Adrenal gland (tissue), 12 donors: ENCODE measurements around the gene ZNF398. TPM values are rescaled to one million over a fixed set of nuclear protein-coding genes. Genes with fewer than 3 reads are reported as not detected.

Experiments
- DNase-seq, 7 donors: peaks; one replicate each; pipeline ENCODE4 v3.0.0-alpha.2; 2019 to 2020
- H3K27ac ChIP-seq, 5 donors: fragments of 200-600 bp; sonication (generic) in 4 of 5; 1 replicate in 3 of 5; 2 replicates in 2 of 5; pipeline versions ENCODE4 v1.5.1 to v1.8.0; 2016 to 2020; ENCODE audit warnings: mild to moderate bottlenecking in 1 of 5
- H3K27me3 ChIP-seq: fragments of 200-600 bp; 2 replicates; pipeline ENCODE4 v1.8.0; 2021
- H3K36me3 ChIP-seq, 2 donors: fragments of 200-600 bp; replicated peaks in 1 of 2; 1 replicate in 1 of 2; 2 replicates in 1 of 2; pipeline versions ENCODE4 v1.5.1 to v1.8.0; 2018 to 2022
- H3K4me1 ChIP-seq, 2 donors: fragments of 200-600 bp; replicated peaks in 1 of 2; 1 replicate in 1 of 2; 2 replicates in 1 of 2; pipeline versions ENCODE4 v1.5.1 to v1.8.0; 2018 to 2021
- H3K4me3 ChIP-seq, 4 donors: fragments of 200-600 bp; sonication (generic) in 3 of 4; one replicate each; pipeline ENCODE4 v1.5.1; 2016 to 2018
- H3K9me3 ChIP-seq, 3 donors: fragments of 200-600 bp; sonication (generic) in 1 of 3; replicated peaks in 1 of 3; 1 replicate in 2 of 3; 2 replicates in 1 of 3; pipeline versions ENCODE4 v1.5.1 to v1.8.0; 2016 to 2021
- CTCF ChIP-seq, 6 experiments: fragments of 450-650 bp in 4 of 6; fragments of 200-600 bp in 2 of 6; sonication (generic) in 1 of 6; IDR thresholded peaks; 1 replicate in 5 of 6; 2 replicates in 1 of 6; pipeline versions ENCODE4 v1.5.1 to v1.8.0; 2016 to 2021; ENCODE audit warnings: antibody characterized with exemption in 6 of 6, mild to moderate bottlenecking in 2 of 6, moderate library complexity in 1 of 6
- POLR2A ChIP-seq, 2 donors: fragments of 450-650 bp; IDR thresholded peaks; one replicate each; pipeline ENCODE4 v1.6.1; 2017; ENCODE audit warnings: antibody characterized with exemption in 2 of 2, mild to moderate bottlenecking in 2 of 2, moderate library complexity in 1 of 2
- WGBS, 4 donors: extraction: QIAGEN DNeasy Blood & Tissue Kit in 2 of 4; methylation state at CpG; one replicate each; pipeline versions ENCODE4 v1.1.5 to v1.1.7; 2013 to 2017; 5-methylcytosine and 5-hydroxymethylcytosine counted together
- intact Hi-C, 2 donors: fragments of 100-400 bp; cut with DNase I; formaldehyde crosslinking; loops; one replicate each; pipeline versions ENCODE4 v1.14.1 to v1.15.0; 2022 to 2023
- polyA plus RNA-seq, 3 donors: library from polyadenylated mRNA; stranded (reverse); fragments of 200-250 nt in 2 of 3; fragments of 350-450 nt in 1 of 3; fragmentation: Illumina TruSeq in 1 of 3; extraction: RNeasy Lipid Tissue Mini Kit (QIAGEN cat#74804) in 1 of 3; gene quantifications; one replicate each; pipeline ENCODE4 v1.2.3, GENCODE V29; 2013 to 2014
- total RNA-seq, 9 donors: library from RNA; depleted of rRNA in 4 of 9; stranded (reverse); fragments of >200 nt in 4 of 9; fragments of 120-200 nt in 1 of 9; fragmentation: NEBNext Ultra II Directional in 1 of 9; extraction: Animal tissue kit (Norgen Biotek cat#: 25700) in 1 of 9; gene quantifications; one replicate each; pipeline versions ENCODE4 v1.1.0 to v1.2.4, GENCODE V29; 2013 to 2023
- donor health status: healthy with polysubstance abuse.
- donor health status: Bipolar disorder and iron deficiency.
- donor health status: DM: yes; HTN: yes; CAD: no.
- donor health status: DM: no; HTN: no; CAD: no.
- donor health status: DM: no; HTN: no; CAD: no.
- donor health status: DM: yes; HTN: yes; CAD: no.

ZNF398 gene
- total and polyA plus RNA-seq, 12 donors, result 2.0 to 18.7 (median 12.5) TPM

- Histone ChIP-seq H3K27me3 (no peaks in the 10 kb centered on the region), H3K27ac (peak overlapping the region; percentile 81 to 96 (median 92)), H3K9me3 (no peaks in the 10 kb centered on the region), H3K4me3 (peak overlapping the region; percentile 58 to 93 (median 75)), H3K4me1 (peaks cover 7 to 16% of the 10 kb centered on the region in 2 donors), H3K36me3 (peaks cover 0 to 4% of the 10 kb centered on the region in 2 donors)
- WGBS, 4 donors, result 2 to 8% (median 5%) methylated on average over 13 to 21 of the region's 21 CpGs
- peak in 2 of 7 donors; percentile 26 to 69 for DNase-seq
- TF ChIP-seq POLR2A (IDR thresholded peaks at IDR 0.05) (no peak), CTCF (IDR thresholded peaks at IDR 0.05) (no peak)
- intact Hi-C loops, result no loop called here
Measured at GRCh38 chr7:149125189-149125862, 21.9 kb upstream of the ZNF398 start.

GRCh38 chr7:149125863-149126661, 21.2 kb upstream of the ZNF398 start, which contains the start of gene ZNF425:
ZNF425 (minus strand) TSS chr7:149126324; CDS start chr7:149126213, 111 bp downstream.
- DNase-seq, result peak; percentile 88 to 93 (median 92)
- H3K4me3 ChIP-seq, result peak within 1 kb of the TSS; percentile 58 to 93 (median 75)
- H3K9me3 ChIP-seq, result no peaks in the 10 kb centered on the region
- 0 to 1% (median 0%) methylated on average over 22 to 72 of the region's 72 CpGs for WGBS, 4 donors
- peak; percentile 88 to 99 (median 93) for TF ChIP-seq CTCF (IDR thresholded peaks at IDR 0.05)
- peak; percentile 93 to 96 for TF ChIP-seq POLR2A (IDR thresholded peaks at IDR 0.05)
- H3K27ac ChIP-seq, result peak within 1 kb of the TSS; percentile 84 to 96 (median 92)
- no peaks in the 10 kb centered on the region for H3K27me3 ChIP-seq
- intact Hi-C loops, result no loop called here
- peaks cover 0 to 4% of the 10 kb centered on the region in 2 donors for H3K36me3 ChIP-seq
- H3K4me1 ChIP-seq, result peaks cover 7 to 16% of the 10 kb centered on the region in 2 donors

- Histone ChIP-seq H3K27me3 (no peaks in the 10 kb centered on the region), H3K36me3 (peaks cover 0 to 8% of the 10 kb centered on the region in 2 donors), H3K9me3 (no peaks in the 10 kb centered on the region), H3K4me3 (peak overlapping the region; percentile 58 to 93 (median 75)), H3K4me1 (peaks cover 7 to 16% of the 10 kb centered on the region in 2 donors), H3K27ac (peak overlapping the region; percentile 84 to 96 (median 92))
- TF ChIP-seq CTCF (IDR thresholded peaks at IDR 0.05), result no peak
- no peak for TF ChIP-seq POLR2A (IDR thresholded peaks at IDR 0.05)
- peak; percentile 48 to 74 (median 56) for DNase-seq
- intact Hi-C loops, result no loop called here
- 0 to 1% (median 0%) methylated on average over 20 to 48 of the region's 48 CpGs for WGBS, 4 donors
Measured at GRCh38 chr7:149126662-149127266, 20.5 kb upstream of the ZNF398 start.
